Measurements from ENCODE around the gene TAGLN3.

GRCh38 chr3:111956995-111957734 is 41.6 kb upstream of the TAGLN3 start:
- TF ChIP-seq CTCF (conservative IDR thresholded peaks at IDR 0.05) (no peak), EZH2 (IDR thresholded peaks at IDR 0.05; ENCODE audit: low read depth) (no peak)

All from PC-9 (cell line).